ENCODE results near the gene BDKRB2.

The BDKRB2 gene

DNA sequence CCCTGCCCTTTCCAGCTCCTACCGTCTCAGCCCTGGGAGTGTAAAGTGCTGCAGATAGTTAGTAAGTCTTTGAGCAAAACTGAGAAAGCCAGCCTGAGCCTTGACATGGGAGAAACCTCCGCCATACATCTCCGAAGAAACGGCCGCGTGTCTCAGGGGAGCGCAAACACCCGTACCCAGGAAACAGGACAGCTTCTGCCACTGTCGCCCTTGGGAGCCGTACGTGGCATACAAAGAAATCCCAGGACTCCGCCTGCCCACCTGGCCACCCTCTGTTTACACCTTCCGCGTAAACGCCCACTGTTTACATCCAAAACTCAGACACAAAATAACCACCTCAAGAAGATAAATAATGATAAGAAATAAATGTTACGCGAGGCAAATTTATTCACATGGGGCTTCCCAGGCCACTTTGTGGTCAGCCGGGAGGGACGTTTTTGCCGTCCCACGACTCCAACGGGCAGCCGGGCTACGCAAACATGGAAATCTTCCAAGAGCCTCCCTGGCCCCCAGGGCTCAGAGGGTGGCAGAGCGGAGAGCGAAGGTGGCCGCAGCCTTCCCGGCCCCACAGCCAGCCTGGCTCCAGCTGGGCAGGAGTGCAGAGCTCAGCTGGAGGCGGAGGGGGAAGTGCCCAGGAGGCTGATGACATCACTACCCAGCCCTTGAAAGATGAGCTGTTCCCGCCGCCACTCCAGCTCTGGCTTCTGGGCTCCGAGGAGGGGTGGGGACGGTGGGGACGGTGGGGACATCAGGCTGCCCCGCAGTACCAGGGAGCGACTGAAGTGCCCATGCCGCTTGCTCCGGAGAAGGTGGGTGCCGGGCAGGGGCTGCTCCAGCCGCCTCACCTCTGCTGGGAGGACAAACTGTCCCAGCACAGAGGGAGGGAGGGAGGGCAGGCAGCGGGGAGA, at the start of gene BDKRB2:
BDKRB2 (plus strand) TSS at position 689 of the 908 bp plus-strand sequence. CDS start 32,269 bp downstream, outside the sequence.
- DNase-seq (ENCODE audit: low read depth in 2 of 2): peak in 1 of 2 experiments; percentile 34

GRCh38 chr14:96154900-96155299, 49.7 kb upstream of the BDKRB2 start:
- no peak for DNase-seq (ENCODE audit: low read depth in 2 of 2)

GRCh38 chr14:96156804-96157760, 47.6 kb upstream of the BDKRB2 start:
- no peak for DNase-seq (ENCODE audit: low read depth in 2 of 2)

DNA sequence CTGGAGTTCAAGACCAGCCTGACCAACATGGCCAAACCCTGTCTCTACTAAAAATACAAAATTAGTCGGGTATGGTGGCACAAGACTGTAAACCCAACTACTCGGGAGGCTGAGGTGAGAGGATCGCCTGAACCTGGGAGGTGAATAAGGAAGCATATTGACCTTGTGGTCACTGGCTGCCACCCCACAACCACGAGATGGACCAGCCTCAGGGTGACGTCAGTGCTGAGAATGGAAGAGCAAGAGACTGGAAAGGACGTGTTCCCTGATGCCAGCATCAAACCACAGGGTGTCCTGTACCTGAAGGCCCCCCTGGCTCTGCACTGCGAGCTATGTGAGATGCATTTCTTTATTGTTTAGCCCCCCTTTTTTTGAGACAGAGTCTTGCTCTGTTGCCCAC, 45.9 kb upstream of the BDKRB2 start:
- no peak for DNase-seq (ENCODE audit: low read depth in 2 of 2)

GRCh38 chr14:96160076-96160912, 44.3 kb upstream of the BDKRB2 start:
- DNase-seq (ENCODE audit: low read depth in 2 of 2): no peak

- no peak for DNase-seq (ENCODE audit: low read depth in 2 of 2)
Observed at GRCh38 chr14:96160913-96161310, 43.7 kb upstream of the BDKRB2 start.

- no peak for DNase-seq (ENCODE audit: low read depth in 2 of 2)
Observed at GRCh38 chr14:96161636-96162035, 43.0 kb upstream of the BDKRB2 start.

GRCh38 chr14:96162265-96162664, 42.4 kb upstream of the BDKRB2 start:
- no peak for DNase-seq (ENCODE audit: low read depth in 2 of 2)

GRCh38 chr14:96162741-96163140, 41.9 kb upstream of the BDKRB2 start:
- DNase-seq (ENCODE audit: low read depth in 2 of 2): no peak

GRCh38 chr14:96164861-96165490, 39.7 kb upstream of the BDKRB2 start:
- DNase-seq (ENCODE audit: low read depth in 2 of 2): no peak

DNA sequence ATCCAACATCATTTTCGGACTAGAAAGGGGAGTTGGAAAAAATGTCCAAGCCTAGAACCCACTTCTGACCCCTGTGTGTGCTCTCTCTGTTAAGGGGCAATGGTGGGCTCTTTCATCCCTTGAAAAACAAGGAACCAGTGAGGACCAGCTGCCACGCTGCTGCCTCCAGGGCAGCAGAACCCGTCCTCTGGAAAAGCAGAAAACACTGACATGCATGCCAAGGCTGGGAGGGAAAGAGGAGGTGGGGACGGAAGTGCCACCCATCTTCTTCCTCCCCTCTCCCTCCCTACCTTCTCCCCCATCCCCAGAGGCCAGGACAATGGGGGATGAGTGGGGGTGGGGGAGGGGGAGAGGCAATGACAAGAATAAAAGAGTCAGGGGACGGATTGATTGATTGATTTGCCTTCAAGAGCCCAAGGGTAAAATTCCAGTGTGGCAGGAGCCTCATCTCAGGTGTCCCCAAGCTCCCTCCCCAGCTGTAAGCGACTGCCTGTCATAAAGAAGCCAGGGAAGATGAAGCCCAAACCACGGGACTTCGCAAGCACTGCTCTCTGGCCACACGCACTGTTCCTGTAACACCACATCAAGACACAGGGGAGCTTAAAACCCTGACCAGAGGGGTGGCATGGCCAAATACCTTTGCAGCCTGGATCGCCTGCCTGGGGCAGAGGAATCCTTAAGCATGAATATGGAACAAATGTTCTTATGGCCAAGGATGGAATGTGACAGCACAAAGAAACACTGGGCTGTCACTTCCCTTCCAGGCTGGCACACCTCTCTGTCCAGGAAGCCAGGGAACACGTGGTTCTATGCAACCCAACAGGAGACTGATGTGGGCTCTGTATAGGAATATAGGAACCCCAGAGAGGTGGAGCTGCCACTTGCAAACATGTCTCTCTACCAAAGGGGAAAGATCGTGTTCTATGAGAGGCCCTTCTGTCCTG, 38.9 kb upstream of the BDKRB2 start:
- DNase-seq (ENCODE audit: low read depth in 2 of 2): no peak

GRCh38 chr14:96166461-96167223, 38.0 kb upstream of the BDKRB2 start:
- DNase-seq (ENCODE audit: low read depth in 2 of 2): no peak

GRCh38 chr14:96167224-96168148, 37.2 kb upstream of the BDKRB2 start:
- no peak for DNase-seq (ENCODE audit: low read depth in 2 of 2)

GRCh38 chr14:96168581-96168980, 36.1 kb upstream of the BDKRB2 start:
- no peak for DNase-seq (ENCODE audit: low read depth in 2 of 2)

DNA sequence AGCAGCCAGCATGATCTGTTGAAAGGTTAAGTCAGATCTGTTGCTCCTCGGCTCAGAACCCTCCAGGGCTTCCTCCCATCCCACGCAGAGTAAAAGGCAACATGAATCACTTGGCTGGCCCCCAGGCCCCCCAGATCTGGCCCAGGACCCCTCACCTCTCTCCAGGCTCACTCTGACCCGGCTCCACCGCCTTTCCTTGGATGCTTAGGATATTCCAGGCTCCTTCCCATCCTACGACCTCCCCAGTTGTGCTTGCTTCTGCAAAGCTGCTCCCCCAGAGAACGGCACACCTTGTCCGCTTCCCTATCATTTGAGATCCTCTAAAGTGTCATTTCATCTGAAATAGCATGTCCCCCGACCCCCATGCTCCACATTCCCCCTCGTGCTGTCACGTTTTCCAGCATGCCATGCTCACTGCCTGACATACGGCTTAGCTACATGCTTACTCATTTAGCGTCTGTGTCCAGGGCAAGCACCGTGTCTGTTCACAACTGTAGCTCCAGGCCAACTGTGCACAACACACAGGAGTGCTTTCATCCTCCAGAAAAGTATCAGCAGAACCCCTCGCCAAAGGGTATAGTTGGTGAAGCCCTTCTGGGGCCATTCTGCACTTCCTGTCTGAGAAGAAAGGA, 33.6 kb upstream of the BDKRB2 start:
- DNase-seq (ENCODE audit: low read depth in 2 of 2): no peak

- DNase-seq (ENCODE audit: low read depth in 2 of 2): no peak
Observed at GRCh38 chr14:96173636-96174475, 30.8 kb upstream of the BDKRB2 start.

GRCh38 chr14:96176275-96176674, 28.4 kb upstream of the BDKRB2 start:
- DNase-seq (ENCODE audit: low read depth in 2 of 2): no peak
